HUDEP-2 (cell line): ENCODE measurements around the gene IGDCC3.

Source experiments
- DNase-seq, 76 experiments: peaks; one replicate each; lab custom pipeline; 2025; ENCODE audit not compliant: unreplicated experiment in 76 of 76; lab: John Stamatoyannopoulos, UW

Gene IGDCC3

DNA sequence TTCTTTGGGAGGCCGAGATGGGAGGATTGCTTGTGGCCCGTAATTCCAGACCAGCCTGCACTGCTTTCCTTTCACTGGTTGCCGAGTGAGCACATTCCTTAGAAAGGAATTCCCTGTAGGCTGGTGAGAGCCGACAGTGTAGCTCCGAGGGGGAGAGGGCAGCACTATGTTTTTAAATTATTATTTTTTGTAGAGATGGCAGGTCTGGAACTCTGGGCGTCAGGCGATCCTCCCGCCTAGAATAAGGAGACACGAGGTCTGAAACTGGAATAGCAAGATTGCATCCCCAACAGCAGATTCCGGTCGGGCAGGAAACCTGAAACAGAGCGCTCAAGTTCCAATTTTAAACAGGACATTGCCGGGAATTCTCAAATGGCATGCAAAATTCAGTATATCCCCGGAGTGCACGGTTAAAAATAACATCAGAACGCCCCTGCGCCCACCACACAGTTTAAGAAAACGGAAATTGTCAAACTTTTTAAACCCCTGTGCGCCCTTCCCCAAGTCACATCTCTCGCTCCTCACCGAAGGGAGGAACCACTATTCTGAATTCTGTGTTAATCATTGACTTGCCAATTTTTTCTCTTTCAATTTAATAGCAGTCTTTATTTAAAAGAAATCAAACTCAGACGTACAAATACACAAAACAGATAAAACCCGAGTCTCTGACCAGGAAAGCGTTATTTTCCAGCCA is 74.0 kb downstream of the IGDCC3 start:
- peak in 26 of 76 experiments; percentile 4 to 55 (median 23) for DNase-seq

DNA sequence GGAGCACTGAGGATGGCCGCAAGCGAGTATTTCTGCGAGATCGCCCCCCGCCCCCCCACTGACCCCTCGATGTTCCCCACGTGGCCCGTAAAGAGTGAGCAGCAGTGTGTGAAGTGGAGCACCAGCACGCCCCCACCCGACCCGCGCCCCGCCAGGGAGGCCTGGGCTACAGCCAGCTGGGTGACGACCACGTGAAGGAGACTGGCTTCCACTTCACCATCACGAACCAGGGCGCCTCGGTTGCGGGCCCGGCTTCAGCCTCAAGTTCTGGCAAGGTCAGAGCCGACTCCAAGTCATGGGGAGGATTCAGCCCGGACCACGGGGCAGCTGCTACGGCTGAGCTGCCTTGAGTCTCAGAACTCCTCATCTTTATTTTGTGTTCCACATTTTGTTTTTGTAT is 75.7 kb downstream of the IGDCC3 start:
- no peak for DNase-seq

DNA sequence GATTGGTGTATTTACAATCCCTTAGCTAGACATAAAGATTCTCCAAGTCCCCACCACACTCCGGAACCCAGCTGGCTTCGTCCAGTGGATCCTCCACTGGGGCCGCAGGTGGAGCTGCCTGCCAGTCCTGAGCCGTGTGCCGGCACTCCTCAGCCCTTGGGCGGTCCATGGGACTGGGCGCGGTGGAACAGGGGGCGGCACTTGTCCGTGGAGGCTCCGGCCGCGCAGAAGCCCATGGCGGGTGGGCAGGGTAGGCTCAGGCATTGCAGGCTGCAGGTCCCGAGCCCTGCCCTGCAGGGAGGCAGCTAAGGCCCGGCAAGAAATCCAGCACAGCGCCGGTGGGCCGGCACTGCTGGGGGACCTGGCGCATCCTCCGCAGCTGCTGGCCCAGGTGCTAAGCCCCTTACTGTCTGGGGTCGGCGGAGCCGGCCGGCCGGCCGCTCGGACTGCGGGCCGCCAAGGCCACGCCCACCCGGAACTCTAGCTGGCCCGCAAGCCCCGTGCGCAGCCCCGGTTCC is 76.8 kb downstream of the IGDCC3 start:
- no peak for DNase-seq

DNA sequence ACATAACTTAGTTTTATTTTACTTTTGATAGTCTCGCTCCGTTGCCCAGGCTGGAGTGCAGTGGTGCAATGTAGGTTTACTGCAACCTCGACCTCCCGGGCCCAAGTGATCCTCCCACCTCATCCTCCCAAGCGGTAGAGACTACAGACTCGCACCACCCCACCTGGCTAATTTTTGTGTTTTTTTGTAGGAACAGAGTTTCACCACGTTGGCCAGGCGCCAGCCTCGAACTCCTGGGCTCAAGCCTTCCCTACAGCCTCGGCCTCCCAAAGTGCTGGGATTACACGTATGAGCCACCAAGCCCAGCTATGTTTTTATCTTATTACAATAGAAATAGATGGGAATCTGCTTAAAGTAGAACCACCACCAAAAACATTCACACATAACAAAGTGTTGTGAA is 79.1 kb downstream of the IGDCC3 start:
- no peak for DNase-seq

DNA sequence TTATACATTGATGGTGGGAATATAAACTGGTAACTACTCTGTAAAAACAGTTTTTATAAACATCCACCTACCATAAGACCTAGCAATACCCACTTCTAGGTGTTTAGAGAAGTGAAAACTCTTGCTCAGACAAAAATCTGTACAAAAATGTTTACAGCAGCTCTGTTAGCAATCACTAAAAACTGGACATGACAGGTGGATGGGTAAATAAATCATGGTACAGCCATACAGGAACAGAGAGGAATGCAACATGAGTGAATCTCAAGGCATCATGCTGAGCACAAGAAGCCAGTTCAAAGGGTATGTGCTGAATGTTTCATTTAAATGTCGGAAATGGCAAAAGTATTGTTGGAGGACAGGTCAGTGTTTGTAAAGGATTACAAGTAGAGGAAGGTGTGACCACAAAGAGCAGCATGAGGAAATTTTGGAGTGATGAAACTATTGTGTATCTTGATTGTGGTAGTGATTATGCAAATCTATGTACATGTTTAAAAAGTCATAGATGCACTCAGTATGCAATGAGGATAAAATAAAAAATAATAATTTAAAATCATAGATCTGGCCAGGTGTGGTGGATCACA is 84.8 kb downstream of the IGDCC3 start:
- DNase-seq = no peak

DNA sequence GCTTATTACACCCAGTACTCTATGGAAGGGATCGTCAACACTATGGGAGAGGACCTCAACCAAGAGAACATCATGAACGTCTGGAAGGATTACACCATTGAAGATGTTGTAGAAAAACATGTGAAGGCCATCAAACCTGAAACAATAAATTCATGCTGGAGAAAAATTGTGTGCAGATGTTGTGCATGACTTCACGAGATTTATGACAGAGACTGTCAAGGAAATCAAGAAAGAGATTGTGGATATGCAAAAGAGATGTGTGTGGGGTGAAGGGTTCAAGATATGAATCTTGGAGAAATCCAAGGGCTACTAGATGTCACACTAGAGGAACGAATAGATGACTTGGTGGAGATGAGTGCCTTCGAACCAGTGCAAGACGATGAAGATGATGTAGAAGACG is 87.6 kb downstream of the IGDCC3 start:
- DNase-seq = no peak

DNA sequence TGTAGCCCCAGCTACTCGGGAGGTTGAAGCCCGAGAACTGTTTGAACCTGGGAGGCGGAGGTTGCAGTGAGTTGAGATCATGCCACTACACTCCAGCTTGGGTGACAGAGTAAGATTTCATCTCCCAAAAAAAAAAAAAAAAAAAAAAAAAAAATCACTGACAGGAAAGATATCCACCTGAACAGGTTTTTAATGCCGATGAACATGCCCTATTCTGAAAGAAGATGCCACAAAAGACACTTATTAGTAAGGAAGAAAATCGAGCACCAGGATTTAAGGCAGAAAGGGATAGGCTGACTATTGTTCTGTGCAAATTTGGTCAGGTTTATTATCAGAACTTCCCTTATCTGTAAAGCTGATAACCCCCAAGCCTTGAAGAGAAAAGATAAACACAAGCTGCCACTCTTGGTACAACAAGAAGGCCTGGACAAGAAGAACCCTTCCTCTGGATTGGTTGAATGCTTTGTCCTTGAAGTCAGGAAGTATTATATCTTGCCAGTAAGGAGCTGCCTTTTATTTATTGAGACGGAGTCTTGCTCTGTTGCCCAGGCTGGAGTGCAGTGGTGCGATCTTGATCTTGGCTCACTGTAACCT is 88.4 kb downstream of the IGDCC3 start:
- peak in 24 of 76 experiments; percentile 3 to 56 (median 26) for DNase-seq

DNA sequence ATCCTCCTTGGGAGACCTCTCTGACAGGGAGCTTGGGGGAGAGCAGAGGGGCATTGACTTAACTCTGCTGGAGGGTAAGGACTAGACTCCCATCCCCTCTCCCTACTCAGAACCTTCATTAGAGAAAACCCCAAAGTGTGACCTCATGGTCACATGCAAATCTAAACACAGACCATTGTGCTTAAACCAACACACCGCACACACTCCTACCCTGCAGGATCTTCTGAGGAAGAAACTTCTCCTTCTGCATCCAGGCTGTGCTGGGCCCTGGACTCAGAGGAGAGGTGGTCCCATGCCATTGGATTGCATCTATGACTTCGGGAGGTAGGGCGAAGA is 90.3 kb downstream of the IGDCC3 start:
- DNase-seq = peak in 1 of 76 experiments; percentile 14

DNA sequence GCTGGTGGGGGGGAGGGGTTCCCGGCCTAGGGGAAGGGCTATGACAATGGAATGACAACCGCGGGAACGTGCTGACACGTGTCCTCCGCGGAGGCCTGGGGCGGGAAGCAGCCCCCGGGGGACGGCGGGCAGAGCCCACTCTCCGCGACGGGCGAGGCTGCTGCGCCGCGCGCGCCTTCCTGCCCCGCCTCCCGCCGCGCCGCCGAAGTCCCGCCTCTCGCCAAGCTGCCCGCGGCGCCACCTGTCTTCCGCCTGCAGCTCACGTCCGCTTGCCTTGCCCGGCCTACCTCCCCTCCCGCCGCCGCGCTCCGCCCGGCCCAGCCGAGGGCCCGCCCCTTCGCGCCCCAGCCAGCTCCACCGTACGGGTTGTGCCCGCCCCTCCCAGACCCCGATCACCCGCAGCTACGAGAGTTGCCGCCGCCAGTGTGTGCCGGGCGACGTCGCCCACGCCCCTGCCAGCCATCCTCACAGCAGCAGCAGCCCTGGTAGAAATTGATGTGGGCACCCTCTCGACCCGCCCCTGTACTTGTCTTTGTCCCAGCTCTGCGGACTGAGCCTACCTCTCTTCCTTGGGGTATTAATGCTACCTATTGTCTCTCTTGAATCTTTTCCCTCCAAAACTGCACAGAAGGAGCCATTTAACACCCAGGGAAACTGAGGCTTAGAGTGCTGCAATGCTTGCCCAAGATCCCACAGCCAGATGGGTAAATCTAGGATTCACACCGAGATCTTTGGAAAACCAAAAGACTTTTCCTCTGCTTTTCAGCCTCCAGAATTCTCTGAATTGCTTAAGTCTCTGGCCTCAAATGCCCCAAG is 90.9 kb downstream of the IGDCC3 start, which contains the start of gene PARP16:
Gene PARP16, minus strand, starts transcription at position 180 of the 816 bp plus-strand sequence. CDS start 457 bp downstream, outside the sequence.
- peak in 75 of 76 experiments; percentile 30 to 91 (median 82) for DNase-seq

DNA sequence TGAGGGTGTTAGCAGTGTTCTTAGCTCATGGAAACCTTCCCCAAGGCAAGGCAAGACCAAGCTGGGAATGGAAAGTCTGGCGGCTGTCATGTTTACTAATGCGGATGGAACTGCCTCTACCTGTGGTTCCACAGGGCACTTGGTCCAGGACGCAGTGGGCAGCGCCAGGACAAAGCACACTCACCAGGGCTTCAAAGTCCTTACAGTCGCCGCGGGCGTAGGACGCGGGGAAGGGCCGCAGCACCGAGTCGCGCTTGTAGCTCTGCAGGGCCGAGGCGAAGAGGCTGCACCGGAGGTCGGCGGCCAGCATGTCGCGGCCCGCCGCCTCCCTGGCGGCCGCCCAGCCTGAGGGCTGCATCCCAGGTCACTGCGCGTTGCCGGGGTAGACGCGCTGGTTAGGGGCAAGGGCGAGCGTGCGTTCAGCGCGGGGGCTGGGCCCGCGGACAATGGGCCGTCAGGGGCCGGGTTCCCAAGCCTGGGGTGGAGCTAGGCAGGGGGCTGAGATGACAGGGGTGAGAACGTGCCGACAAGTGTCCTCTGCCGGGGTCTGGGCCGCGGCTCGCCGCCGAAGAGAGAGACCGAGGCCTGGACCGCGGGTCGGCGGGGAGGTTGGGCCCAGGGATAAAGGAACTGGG is 91.6 kb downstream of the IGDCC3 start:
- peak in 22 of 76 experiments; percentile 8 to 66 (median 36) for DNase-seq

DNA sequence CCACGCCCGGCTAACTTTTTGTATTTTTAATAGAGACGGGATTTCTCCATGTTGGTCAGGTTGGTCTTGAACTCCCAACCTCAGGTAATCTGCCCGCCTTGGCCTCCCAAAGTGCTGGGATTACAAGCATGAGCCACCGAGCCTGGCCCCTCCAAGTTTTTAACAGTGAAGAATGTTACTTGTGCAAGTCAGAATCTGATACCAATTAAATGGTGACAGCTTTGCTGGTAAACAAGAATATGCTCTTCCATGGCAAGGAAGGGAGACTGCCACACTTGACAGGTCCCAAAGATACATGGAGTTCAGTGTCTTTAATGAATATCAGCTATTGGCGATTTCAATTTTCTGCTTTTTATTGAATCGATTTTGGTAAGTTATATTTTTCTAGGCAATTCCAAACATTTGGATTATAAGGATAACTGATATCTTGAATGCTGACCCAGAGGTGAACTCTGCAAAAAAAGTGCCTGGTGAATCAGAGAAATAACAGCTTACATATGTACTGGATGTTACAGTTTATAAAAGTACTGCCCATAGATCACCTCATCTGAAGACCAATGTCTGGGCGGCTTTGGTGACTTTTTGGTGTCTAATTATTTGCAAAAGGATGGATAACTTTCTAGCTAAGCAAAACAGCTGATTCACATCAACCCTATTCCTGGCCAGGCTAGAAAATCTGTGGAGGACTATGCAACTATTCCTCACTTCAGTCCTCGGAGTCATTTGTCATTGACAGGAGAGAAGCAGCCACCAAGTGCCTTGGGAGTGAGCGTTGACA is 92.3 kb downstream of the IGDCC3 start:
- DNase-seq = no peak

DNA sequence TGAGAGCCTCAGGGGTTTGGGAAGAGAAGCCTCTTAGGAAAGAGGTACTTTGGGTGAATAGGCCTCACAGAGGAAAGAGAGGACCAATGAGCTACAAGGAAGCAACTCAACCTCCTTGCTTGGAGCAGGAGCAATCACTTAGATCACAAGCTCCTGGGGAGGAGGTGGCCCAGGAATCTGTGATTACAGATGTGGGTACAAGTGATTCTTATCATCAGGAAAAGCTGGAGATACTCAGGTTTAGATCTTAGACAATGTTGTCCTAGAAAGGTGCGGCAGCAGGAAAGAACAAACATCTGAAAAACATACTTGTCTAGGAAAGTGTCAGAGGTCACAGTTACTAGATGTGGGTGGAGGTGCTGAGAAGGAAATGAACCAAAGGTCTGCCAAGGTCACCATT is 99.3 kb downstream of the IGDCC3 start:
- DNase-seq = no peak
